Measurements from ENCODE around the gene TRABD.

Gene TRABD

GRCh38 chr22:50208939-50209892 lies 23.5 kb downstream of the TRABD start:
- no peak overlapping the region for H3K4me2 ChIP-seq (ENCODE audit: low read depth, low read length)
- no peak overlapping the region for H2AFZ ChIP-seq (ENCODE audit: low read length)
- no peaks in the 10 kb centered on the region for H3K27me3 ChIP-seq (replicated peaks; ENCODE audit: insufficient read depth, low read length)
- H3K27ac ChIP-seq (ENCODE audit: low read length) = no peak overlapping the region
- peaks cover 12% of the 10 kb centered on the region for H3K79me2 ChIP-seq (ENCODE audit: low read length)
- no peak for TF ChIP-seq EZH2phosphoT487 (IDR thresholded peaks at IDR 0.05; ENCODE audit: low read length)
- TF ChIP-seq, protein P1, sequence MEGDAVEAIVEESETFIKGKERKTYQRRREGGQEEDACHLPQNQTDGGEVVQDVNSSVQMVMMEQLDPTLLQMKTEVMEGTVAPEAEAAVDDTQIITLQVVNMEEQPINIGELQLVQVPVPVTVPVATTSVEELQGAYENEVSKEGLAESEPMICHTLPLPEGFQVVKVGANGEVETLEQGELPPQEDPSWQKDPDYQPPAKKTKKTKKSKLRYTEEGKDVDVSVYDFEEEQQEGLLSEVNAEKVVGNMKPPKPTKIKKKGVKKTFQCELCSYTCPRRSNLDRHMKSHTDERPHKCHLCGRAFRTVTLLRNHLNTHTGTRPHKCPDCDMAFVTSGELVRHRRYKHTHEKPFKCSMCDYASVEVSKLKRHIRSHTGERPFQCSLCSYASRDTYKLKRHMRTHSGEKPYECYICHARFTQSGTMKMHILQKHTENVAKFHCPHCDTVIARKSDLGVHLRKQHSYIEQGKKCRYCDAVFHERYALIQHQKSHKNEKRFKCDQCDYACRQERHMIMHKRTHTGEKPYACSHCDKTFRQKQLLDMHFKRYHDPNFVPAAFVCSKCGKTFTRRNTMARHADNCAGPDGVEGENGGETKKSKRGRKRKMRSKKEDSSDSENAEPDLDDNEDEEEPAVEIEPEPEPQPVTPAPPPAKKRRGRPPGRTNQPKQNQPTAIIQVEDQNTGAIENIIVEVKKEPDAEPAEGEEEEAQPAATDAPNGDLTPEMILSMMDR (IDR thresholded peaks at IDR 0.05; ENCODE audit: low read length) = no peak
- no peak for TF ChIP-seq EZH2 (optimal IDR thresholded peaks at IDR 0.05; ENCODE audit: low read depth, low read length)
- no peaks in the 10 kb centered on the region; the same call in 1 of the 2 replicates for H3K36me3 ChIP-seq (replicated peaks; ENCODE audit: insufficient read depth, low read length)
- no peaks in the 10 kb centered on the region for H3K9me3 ChIP-seq (replicated peaks; ENCODE audit: insufficient read depth, low read length)
- no peaks in the 10 kb centered on the region for H4K20me1 ChIP-seq (ENCODE audit: insufficient read depth, low read length)
- no peaks in the 10 kb centered on the region for H3F3A ChIP-seq (ENCODE audit: insufficient read depth, low read length)
- no peaks in the 10 kb centered on the region for H3K9me2 ChIP-seq (replicated peaks; ENCODE audit: insufficient read depth, low read length)
- no peak overlapping the region for H3K9ac ChIP-seq (ENCODE audit: low read length)
- H3K4me3 ChIP-seq (ENCODE audit: low read length) = no peak overlapping the region
- DNase-seq = no peak
- H3K4me1 ChIP-seq (ENCODE audit: low read length) = no peaks in the 10 kb centered on the region

DNA sequence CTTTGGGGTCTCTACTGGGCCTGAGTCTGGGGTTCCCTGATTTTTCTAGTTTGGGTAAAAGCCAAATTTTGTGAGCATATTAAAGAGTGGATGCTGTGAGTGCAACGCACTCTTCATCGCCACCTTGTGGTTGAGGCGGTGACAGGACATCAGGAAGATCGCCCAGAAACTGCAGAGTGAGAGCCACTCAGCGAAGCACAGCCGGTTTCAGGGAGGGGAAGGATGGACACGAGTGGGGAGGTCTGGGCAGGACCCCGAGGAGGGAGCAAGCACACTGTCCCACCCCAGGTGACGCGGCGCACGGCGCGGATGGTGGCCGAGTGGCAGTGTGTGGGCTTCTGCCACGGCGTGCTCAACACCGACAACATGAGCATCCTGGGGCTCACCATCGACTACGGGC lies 24.2 kb downstream of the TRABD start:
- Histone ChIP-seq H3K9me3 (replicated peaks; ENCODE audit: insufficient read depth, low read length) (no peaks in the 10 kb centered on the region), H3K36me3 (replicated peaks; ENCODE audit: insufficient read depth, low read length) (no peaks in the 10 kb centered on the region; the same call in 1 of the 2 replicates), H3K4me1 (ENCODE audit: low read length) (no peaks in the 10 kb centered on the region), H2AFZ (ENCODE audit: low read length) (no peak overlapping the region), H3K79me2 (ENCODE audit: low read length) (peaks cover 16% of the 10 kb centered on the region), H3K9ac (ENCODE audit: low read length) (no peak overlapping the region), H4K20me1 (ENCODE audit: insufficient read depth, low read length) (no peaks in the 10 kb centered on the region), H3K9me2 (replicated peaks; ENCODE audit: insufficient read depth, low read length) (no peaks in the 10 kb centered on the region), H3F3A (ENCODE audit: insufficient read depth, low read length) (no peaks in the 10 kb centered on the region), H3K4me2 (ENCODE audit: low read depth, low read length) (no peak overlapping the region), H3K27me3 (replicated peaks; ENCODE audit: insufficient read depth, low read length) (no peaks in the 10 kb centered on the region), H3K27ac (ENCODE audit: low read length) (no peak overlapping the region), H3K4me3 (ENCODE audit: low read length) (no peak overlapping the region)
- DNase-seq = peak; percentile 67
- TF ChIP-seq EZH2phosphoT487 (IDR thresholded peaks at IDR 0.05; ENCODE audit: low read length) (no peak), EZH2 (optimal IDR thresholded peaks at IDR 0.05; ENCODE audit: low read depth, low read length) (no peak)
- TF ChIP-seq, protein P1 (IDR thresholded peaks at IDR 0.05; ENCODE audit: low read length) = peak; percentile 88

- Histone ChIP-seq H3K27me3 (replicated peaks; ENCODE audit: insufficient read depth, low read length) (no peaks in the 10 kb centered on the region), H3K4me3 (ENCODE audit: low read length) (no peak overlapping the region), H3K36me3 (replicated peaks; ENCODE audit: insufficient read depth, low read length) (no peaks in the 10 kb centered on the region; the same call in 1 of the 2 replicates), H3K4me1 (ENCODE audit: low read length) (no peaks in the 10 kb centered on the region), H3K9me3 (replicated peaks; ENCODE audit: insufficient read depth, low read length) (no peaks in the 10 kb centered on the region), H2AFZ (ENCODE audit: low read length) (no peak overlapping the region), H3K27ac (ENCODE audit: low read length) (no peak overlapping the region), H3F3A (ENCODE audit: insufficient read depth, low read length) (no peaks in the 10 kb centered on the region), H3K79me2 (ENCODE audit: low read length) (peaks cover 20% of the 10 kb centered on the region), H3K9ac (ENCODE audit: low read length) (no peak overlapping the region), H3K4me2 (ENCODE audit: low read depth, low read length) (no peak overlapping the region), H3K9me2 (replicated peaks; ENCODE audit: insufficient read depth, low read length) (no peaks in the 10 kb centered on the region), H4K20me1 (ENCODE audit: insufficient read depth, low read length) (no peaks in the 10 kb centered on the region)
- no peak for DNase-seq
- TF ChIP-seq EZH2 (optimal IDR thresholded peaks at IDR 0.05; ENCODE audit: low read depth, low read length) (no peak), EZH2phosphoT487 (IDR thresholded peaks at IDR 0.05; ENCODE audit: low read length) (no peak)
- TF ChIP-seq, protein P1 (IDR thresholded peaks at IDR 0.05; ENCODE audit: low read length) = no peak
These were observed 24.8 kb downstream of the TRABD start for GRCh38 chr22:50210378-50211139.
